SK-N-SH (cell line): ENCODE measurements around the gene HMBS.

Experiments
- EP300 ChIP-seq, 2 experiments: IDR thresholded peaks; 2 replicates each; pipeline versions ENCODE4 v1.4.0 to v1.6.1; 2012; ENCODE audit warnings: borderline replicate concordance in 1 of 2, low read depth in 1 of 2, low read length in 1 of 2
- EZH2phosphoT487 ChIP-seq: fragments of 200-600 bp; sonication (generic); IDR thresholded peaks from 2 replicates; pipeline ENCODE4 v1.6.1; 2017; ENCODE audit warnings: low read depth, mixed run types, mild to moderate bottlenecking, antibody characterized with exemption, moderate library complexity, borderline replicate concordance
- JUND ChIP-seq: IDR thresholded peaks from 2 replicates; pipeline ENCODE4 v1.4.0; 2012
- NFIC ChIP-seq: IDR thresholded peaks from 2 replicates; pipeline ENCODE4 v1.4.0; 2012; ENCODE audit warnings: borderline replicate concordance
- NRF1 ChIP-seq: IDR thresholded peaks from 2 replicates; pipeline ENCODE4 v1.6.1; 2012; ENCODE audit warnings: low read depth, mild to moderate bottlenecking, low read length
- POLR2AphosphoS5 ChIP-seq: IDR thresholded peaks from 2 replicates; pipeline ENCODE4 v1.6.1; 2012; ENCODE audit warnings: low read depth, low read length
- RXRA ChIP-seq: IDR thresholded peaks from 2 replicates; pipeline ENCODE4 v1.4.0; 2012; ENCODE audit warnings: low read depth, mild to moderate bottlenecking, borderline replicate concordance
- SIN3A ChIP-seq: IDR thresholded peaks from 2 replicates; pipeline ENCODE4 v1.6.1; 2012; ENCODE audit warnings: low read depth, mild to moderate bottlenecking, low read length, moderate library complexity, borderline replicate concordance
- TF ChIP-seq, protein P1 (sequence below): fragments of 200-600 bp; sonication (generic); IDR thresholded peaks from 2 replicates; pipeline ENCODE4 v1.6.1; 2017; ENCODE audit warnings: antibody characterized with exemption, mild to moderate bottlenecking, moderate library complexity
- TF ChIP-seq, protein P2 (sequence below): IDR thresholded peaks from 2 replicates; pipeline ENCODE4 v1.4.0; 2012; ENCODE audit warnings: low read depth
- TF ChIP-seq, protein P3 (sequence below): IDR thresholded peaks from 2 replicates; pipeline ENCODE4 v1.6.1; 2012; ENCODE audit warnings: mild to moderate bottlenecking, low read depth, low read length, moderate library complexity

DNA sequence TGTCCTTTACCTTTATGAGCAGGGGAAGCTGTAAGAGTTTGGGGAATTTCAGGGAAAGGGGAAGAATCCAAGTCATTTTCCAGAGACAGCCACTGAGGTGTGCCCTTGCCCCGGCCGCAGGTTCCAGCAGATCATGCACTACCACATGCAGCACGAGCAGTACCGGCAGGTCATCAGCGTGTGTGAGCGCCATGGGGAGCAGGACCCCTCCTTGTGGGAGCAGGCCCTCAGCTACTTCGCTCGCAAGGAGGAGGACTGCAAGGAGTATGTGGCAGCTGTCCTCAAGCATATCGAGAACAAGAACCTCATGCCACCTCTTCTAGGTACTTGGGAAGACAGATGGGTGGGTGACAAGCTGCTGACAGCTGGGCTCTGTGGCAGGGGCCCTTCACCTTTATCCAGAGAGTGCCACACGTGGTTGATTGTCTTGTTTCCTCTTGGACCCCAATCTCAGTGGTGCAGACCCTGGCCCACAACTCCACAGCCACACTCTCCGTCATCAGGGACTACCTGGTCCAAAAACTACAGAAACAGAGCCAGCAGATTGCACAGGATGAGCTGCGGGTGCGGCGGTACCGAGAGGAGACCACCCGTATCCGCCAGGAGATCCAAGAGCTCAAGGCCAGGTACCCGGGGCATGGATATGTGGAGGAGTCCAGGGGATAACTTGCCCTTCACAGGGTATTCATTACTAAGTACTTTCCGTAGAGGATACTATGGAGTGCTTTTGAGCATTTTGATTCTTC is 5.8 kb upstream of the HMBS start:
- TF ChIP-seq, protein P1, sequence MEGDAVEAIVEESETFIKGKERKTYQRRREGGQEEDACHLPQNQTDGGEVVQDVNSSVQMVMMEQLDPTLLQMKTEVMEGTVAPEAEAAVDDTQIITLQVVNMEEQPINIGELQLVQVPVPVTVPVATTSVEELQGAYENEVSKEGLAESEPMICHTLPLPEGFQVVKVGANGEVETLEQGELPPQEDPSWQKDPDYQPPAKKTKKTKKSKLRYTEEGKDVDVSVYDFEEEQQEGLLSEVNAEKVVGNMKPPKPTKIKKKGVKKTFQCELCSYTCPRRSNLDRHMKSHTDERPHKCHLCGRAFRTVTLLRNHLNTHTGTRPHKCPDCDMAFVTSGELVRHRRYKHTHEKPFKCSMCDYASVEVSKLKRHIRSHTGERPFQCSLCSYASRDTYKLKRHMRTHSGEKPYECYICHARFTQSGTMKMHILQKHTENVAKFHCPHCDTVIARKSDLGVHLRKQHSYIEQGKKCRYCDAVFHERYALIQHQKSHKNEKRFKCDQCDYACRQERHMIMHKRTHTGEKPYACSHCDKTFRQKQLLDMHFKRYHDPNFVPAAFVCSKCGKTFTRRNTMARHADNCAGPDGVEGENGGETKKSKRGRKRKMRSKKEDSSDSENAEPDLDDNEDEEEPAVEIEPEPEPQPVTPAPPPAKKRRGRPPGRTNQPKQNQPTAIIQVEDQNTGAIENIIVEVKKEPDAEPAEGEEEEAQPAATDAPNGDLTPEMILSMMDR: no peak
- TF ChIP-seq, protein P2, sequence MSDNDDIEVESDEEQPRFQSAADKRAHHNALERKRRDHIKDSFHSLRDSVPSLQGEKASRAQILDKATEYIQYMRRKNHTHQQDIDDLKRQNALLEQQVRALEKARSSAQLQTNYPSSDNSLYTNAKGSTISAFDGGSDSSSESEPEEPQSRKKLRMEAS: no peak
- TF ChIP-seq RXRA: no peak
- TF ChIP-seq NRF1: no peak
- TF ChIP-seq POLR2AphosphoS5: no peak
- no peak for TF ChIP-seq SIN3A
- no peak for TF ChIP-seq EP300 (IDR thresholded peaks at IDR 0.05; ENCODE audit: borderline replicate concordance in 1 of 2, low read depth in 1 of 2, low read length in 1 of 2)
- TF ChIP-seq, protein P3, sequence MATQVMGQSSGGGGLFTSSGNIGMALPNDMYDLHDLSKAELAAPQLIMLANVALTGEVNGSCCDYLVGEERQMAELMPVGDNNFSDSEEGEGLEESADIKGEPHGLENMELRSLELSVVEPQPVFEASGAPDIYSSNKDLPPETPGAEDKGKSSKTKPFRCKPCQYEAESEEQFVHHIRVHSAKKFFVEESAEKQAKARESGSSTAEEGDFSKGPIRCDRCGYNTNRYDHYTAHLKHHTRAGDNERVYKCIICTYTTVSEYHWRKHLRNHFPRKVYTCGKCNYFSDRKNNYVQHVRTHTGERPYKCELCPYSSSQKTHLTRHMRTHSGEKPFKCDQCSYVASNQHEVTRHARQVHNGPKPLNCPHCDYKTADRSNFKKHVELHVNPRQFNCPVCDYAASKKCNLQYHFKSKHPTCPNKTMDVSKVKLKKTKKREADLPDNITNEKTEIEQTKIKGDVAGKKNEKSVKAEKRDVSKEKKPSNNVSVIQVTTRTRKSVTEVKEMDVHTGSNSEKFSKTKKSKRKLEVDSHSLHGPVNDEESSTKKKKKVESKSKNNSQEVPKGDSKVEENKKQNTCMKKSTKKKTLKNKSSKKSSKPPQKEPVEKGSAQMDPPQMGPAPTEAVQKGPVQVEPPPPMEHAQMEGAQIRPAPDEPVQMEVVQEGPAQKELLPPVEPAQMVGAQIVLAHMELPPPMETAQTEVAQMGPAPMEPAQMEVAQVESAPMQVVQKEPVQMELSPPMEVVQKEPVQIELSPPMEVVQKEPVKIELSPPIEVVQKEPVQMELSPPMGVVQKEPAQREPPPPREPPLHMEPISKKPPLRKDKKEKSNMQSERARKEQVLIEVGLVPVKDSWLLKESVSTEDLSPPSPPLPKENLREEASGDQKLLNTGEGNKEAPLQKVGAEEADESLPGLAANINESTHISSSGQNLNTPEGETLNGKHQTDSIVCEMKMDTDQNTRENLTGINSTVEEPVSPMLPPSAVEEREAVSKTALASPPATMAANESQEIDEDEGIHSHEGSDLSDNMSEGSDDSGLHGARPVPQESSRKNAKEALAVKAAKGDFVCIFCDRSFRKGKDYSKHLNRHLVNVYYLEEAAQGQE: no peak
- no peak for TF ChIP-seq EZH2phosphoT487
- no peak for TF ChIP-seq JUND
- TF ChIP-seq NFIC: no peak
